Lung (tissue), 12 donors: Measurements from ENCODE around the gene TAF4. TPM values are rescaled to one million over a fixed set of nuclear protein-coding genes. Genes with fewer than 3 reads are reported as not detected.

Experiments used
- ATAC-seq: fragments of 200-7000 bp; cut with Tn5 transposase; one replicate; pipeline ENCODE4 v1.9.1; 2020; ENCODE audit warnings: moderate number of reproducible peaks; ENCODE audit not compliant: insufficient read depth, low FRiP score
- DNase-seq, 3 donors: peaks; one replicate each; pipeline ENCODE4 v3.0.0-alpha.2; 2013 to 2017
- H3K27ac ChIP-seq, 2 donors: one replicate each; pipeline ENCODE4 v1.5.1; 2013; ENCODE audit warnings: mild to moderate bottlenecking in 2 of 2, moderate library complexity in 2 of 2, control low read depth in 1 of 2, inconsistent platforms in 1 of 2, low read depth in 1 of 2, low read length in 1 of 2
- H3K27me3 ChIP-seq, 3 donors: one replicate each; pipeline ENCODE4 v1.5.1; 2013; ENCODE audit warnings: low read length in 2 of 3; ENCODE audit not compliant: control insufficient read depth in 3 of 3, insufficient read depth in 3 of 3
- H3K36me3 ChIP-seq, 4 donors: one replicate each; pipeline ENCODE4 v1.5.1; 2013; ENCODE audit warnings: low read length in 4 of 4, mild to moderate bottlenecking in 1 of 4, moderate library complexity in 1 of 4; ENCODE audit not compliant: control insufficient read depth in 4 of 4, insufficient read depth in 4 of 4
- H3K4me1 ChIP-seq, 5 donors: one replicate each; pipeline ENCODE4 v1.5.1; 2013; ENCODE audit warnings: low read length in 5 of 5, mild to moderate bottlenecking in 2 of 5, moderate library complexity in 1 of 5; ENCODE audit not compliant: control insufficient read depth in 5 of 5, insufficient read depth in 5 of 5
- H3K4me3 ChIP-seq: one replicate; pipeline ENCODE4 v1.5.1; 2013; ENCODE audit warnings: mild to moderate bottlenecking, control low read depth, moderate library complexity
- H3K9ac ChIP-seq, 2 donors: one replicate each; pipeline ENCODE4 v1.5.1; 2013; ENCODE audit warnings: low read length in 2 of 2, control low read depth in 1 of 2; ENCODE audit not compliant: insufficient read depth in 1 of 2
- H3K9me3 ChIP-seq, 4 donors: one replicate each; pipeline ENCODE4 v1.5.1; 2013; ENCODE audit warnings: low read length in 3 of 4, mild to moderate bottlenecking in 1 of 4, moderate library complexity in 1 of 4; ENCODE audit not compliant: control insufficient read depth in 4 of 4, insufficient read depth in 3 of 4
- WGBS, 2 donors: extraction: QIAGEN DNeasy Blood & Tissue Kit; methylation state at CpG; one replicate each; pipeline ENCODE4 v1.1.7; 2013; 5-methylcytosine and 5-hydroxymethylcytosine counted together
- polyA plus RNA-seq, 2 donors: library from polyadenylated mRNA; stranded (reverse); fragments of 200-250 nt; gene quantifications; one replicate each; pipeline ENCODE4 v1.2.1, GENCODE V29; 2013
- total RNA-seq, 2 donors: library from RNA; depleted of rRNA in 1 of 2; stranded (reverse); fragments of >200 nt in 1 of 2; gene quantifications; one replicate each; pipeline ENCODE4 v1.2.1, GENCODE V29; 2014 to 2021
- TF ChIP-seq, protein P1 (sequence below): IDR thresholded peaks from 2 replicates; pipeline ENCODE4 v1.5.1; 2012; ENCODE audit warnings: mild to moderate bottlenecking; ENCODE audit errors: control extremely low read depth, extremely low read depth
- donor health status: control.
- donor health status: control.
- donor health status: Bipolar disorder and iron deficiency.
- donor health status: healthy.
- donor health status: DM: yes; HTN: yes; CAD: no.

TAF4 gene
- total and polyA plus RNA-seq, 4 donors, result 5.4 to 20.3 (median 10.9) TPM

DNA sequence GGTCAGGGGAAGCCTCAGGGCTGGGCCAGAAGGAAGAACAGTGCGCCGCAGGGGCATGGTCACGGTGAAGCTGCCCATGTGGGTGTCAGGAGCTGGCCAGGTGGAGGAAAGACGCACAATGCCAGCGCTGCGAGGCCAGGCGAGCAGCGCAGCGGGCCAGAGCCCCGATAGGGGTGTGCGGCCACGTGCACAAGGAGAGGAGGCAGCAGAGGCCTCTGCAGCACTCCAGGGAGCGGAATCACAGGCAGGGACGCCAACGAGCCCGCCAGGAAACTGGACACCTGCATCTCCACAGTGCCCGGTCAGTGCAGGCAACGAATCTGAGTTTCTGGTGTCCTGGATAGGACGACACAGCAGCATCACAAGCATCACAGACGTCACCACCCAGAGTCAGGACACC lies 35.7 kb downstream of the TAF4 start:
- no peak overlapping the region for H3K9ac ChIP-seq
- no peak overlapping the region for H3K4me3 ChIP-seq
- no peak for ATAC-seq
- H3K4me1 ChIP-seq, result peaks cover 4 to 13% (median 9%) of the 10 kb centered on the region in 5 donors
- TF ChIP-seq, protein P1, sequence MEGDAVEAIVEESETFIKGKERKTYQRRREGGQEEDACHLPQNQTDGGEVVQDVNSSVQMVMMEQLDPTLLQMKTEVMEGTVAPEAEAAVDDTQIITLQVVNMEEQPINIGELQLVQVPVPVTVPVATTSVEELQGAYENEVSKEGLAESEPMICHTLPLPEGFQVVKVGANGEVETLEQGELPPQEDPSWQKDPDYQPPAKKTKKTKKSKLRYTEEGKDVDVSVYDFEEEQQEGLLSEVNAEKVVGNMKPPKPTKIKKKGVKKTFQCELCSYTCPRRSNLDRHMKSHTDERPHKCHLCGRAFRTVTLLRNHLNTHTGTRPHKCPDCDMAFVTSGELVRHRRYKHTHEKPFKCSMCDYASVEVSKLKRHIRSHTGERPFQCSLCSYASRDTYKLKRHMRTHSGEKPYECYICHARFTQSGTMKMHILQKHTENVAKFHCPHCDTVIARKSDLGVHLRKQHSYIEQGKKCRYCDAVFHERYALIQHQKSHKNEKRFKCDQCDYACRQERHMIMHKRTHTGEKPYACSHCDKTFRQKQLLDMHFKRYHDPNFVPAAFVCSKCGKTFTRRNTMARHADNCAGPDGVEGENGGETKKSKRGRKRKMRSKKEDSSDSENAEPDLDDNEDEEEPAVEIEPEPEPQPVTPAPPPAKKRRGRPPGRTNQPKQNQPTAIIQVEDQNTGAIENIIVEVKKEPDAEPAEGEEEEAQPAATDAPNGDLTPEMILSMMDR, result no peak
- H3K9me3 ChIP-seq, result no peaks in the 10 kb centered on the region
- H3K27me3 ChIP-seq, result no peaks in the 10 kb centered on the region
- WGBS, 2 donors, result 95 to 97% methylated on average over 20 of the region's 20 CpGs
- H3K36me3 ChIP-seq, result no peaks in the 10 kb centered on the region
- no peak overlapping the region for H3K27ac ChIP-seq
- DNase-seq, result no peak

DNA sequence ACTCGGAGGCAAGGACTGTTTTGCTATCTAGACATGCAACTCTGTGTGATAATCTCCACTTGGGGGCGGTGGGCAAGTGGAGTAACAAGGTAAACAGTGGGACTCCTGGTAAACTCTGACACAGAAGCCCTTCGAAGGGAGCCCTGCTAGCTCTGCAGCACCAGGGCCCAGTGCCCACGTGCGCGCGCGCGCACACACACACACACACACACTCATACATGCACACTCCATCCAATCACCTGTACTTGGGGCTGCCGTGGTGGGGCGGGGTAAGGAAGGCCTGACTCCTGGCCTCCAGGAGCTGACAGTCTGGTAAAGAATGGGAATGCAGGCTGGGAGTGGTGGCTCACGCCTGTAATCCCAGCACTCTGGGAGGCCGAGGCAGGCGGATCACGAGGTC lies 36.4 kb downstream of the TAF4 start:
- H3K9ac ChIP-seq, result no peak overlapping the region
- no peak overlapping the region for H3K4me3 ChIP-seq
- H3K9me3 ChIP-seq, result no peaks in the 10 kb centered on the region
- WGBS, 2 donors, result 89 to 91% methylated on average over 15 of the region's 15 CpGs
- H3K4me1 ChIP-seq, result peaks cover 4 to 13% (median 9%) of the 10 kb centered on the region in 5 donors
- no peak for ATAC-seq
- DNase-seq, result no peak
- TF ChIP-seq, protein P1, result no peak
- no peaks in the 10 kb centered on the region for H3K36me3 ChIP-seq
- no peak overlapping the region for H3K27ac ChIP-seq
- no peaks in the 10 kb centered on the region for H3K27me3 ChIP-seq

DNA sequence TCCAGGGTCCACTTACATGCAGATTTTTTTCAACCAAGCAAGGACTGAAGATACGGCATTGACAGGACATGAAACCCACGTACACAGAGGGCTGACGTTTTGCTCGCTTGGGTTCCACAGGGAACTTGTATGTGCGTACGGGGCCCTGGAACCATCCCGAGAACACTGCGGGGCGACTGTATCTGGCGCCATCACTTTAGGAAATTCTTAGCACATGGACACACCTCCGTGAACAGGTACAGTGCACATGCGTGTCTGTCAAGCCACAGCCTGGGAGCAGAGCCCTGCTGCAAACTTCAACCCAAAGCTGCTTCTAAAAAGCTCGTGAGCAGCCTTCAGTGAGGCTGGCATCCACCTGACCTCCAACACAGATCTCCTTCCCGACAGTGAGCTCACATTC lies 37.3 kb downstream of the TAF4 start:
- H3K36me3 ChIP-seq, result no peaks in the 10 kb centered on the region
- no peak overlapping the region for H3K27ac ChIP-seq
- no peaks in the 10 kb centered on the region for H3K27me3 ChIP-seq
- no peak overlapping the region for H3K9ac ChIP-seq
- DNase-seq (no peak), ATAC-seq (no peak)
- H3K9me3 ChIP-seq, result no peaks in the 10 kb centered on the region
- H3K4me1 ChIP-seq, result peaks cover 4 to 13% (median 9%) of the 10 kb centered on the region in 5 donors
- TF ChIP-seq, protein P1, result no peak
- no peak overlapping the region for H3K4me3 ChIP-seq
- WGBS, 2 donors, result 95% methylated on average over 14 of the region's 14 CpGs

DNA sequence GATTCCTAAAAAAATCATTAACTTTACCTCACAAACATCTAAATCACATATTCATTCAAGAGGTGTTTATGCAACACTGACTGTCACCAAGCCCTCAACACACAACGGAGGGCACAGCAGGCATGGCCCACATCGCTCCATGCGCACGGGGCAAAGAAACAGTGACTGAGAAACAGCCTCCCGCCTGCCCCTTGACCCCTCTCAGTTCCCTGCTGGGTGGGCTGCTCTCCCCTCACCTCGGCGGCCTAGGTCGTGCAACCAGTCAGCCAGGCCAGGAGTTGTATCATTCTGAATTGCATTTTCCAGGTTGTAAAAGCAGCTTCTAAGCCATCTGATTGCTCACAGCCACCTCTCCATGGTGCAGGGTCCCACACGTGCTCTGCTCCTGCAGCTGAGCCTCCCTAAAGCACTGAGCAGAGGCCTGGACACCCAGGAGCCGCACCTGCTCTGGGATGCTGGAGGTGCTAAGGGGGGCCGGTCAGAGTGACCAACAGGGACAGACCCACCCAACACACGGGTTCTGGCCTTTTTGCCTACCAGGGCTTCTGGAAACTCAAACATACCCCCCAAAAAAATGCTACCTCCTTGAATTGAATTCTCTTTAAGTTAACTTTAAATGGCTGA lies 37.9 kb downstream of the TAF4 start:
- H3K9ac ChIP-seq, result no peak overlapping the region
- no peaks in the 10 kb centered on the region for H3K9me3 ChIP-seq
- WGBS, 2 donors, result 91 to 93% methylated on average over 12 of the region's 12 CpGs
- no peaks in the 10 kb centered on the region for H3K36me3 ChIP-seq
- peaks cover 4 to 13% (median 9%) of the 10 kb centered on the region in 5 donors for H3K4me1 ChIP-seq
- H3K4me3 ChIP-seq, result no peak overlapping the region
- no peaks in the 10 kb centered on the region for H3K27me3 ChIP-seq
- H3K27ac ChIP-seq, result no peak overlapping the region
- DNase-seq, result no peak
- ATAC-seq, result no peak
- TF ChIP-seq, protein P1, result no peak
